T follicular helper cell (primary cell): ENCODE measurements around the gene DIP2C.
"Not testable (repeated sequence)": the region's sequence is repeated elsewhere in the genome, so short reads cannot be mapped to it uniquely, and the experiment has no call there.

Experiments
- DNase-seq: peaks from one replicate; pipeline ENCODE4 v3.0.0-alpha.2; 2020; ENCODE audit warnings: low read depth

The DIP2C gene

DNA sequence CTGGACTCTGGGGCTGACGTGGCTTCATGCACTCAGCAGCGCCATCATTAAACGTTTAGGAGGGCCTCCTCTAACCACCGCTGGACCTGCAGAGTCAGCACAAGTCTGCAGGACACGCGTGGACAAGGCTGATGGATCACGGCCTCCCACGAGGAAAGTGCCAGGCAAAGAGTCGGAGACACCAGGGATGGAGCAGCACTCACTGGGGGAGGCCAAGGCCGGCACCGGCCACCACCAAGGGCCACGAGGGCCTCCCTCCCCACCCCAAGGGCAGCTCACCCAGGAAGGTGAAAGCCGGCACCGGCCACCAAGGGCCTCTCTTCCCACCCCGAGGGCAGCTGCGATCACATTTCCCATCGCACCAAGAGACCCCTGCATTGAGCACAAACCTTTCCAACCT lies 91.5 kb downstream of the DIP2C start:
- no peak for DNase-seq

DNA sequence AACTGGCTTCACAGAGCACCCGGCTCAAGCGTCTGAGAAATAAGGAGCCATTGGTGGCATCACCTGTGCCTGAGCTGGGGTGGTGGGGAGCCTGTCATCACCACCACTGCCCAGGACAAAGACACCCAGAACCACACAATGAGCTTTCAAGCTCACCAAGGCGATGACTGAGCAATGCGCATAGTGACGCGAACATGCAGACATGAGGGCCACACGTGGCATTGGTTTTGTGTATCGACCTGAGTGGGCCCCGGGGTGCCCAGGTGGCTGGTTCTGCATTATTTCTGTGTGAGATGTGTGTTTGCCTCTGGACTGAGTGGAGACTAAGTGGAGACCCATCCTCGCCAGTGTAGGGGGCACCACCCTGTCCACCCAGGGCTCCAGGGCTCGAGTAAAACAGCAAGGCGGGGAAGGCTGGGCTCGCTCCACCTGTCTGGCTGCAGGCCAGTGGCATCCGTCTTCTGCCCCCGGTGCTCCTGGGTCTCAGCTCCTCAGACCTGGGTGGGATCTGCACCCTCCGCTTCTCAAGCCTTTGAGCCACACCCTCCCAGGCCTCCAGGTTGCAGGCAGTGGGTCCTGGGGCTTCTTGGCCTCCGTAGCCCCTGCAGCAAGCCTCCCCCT lies 92.6 kb downstream of the DIP2C start:
- no peak for DNase-seq

DNA sequence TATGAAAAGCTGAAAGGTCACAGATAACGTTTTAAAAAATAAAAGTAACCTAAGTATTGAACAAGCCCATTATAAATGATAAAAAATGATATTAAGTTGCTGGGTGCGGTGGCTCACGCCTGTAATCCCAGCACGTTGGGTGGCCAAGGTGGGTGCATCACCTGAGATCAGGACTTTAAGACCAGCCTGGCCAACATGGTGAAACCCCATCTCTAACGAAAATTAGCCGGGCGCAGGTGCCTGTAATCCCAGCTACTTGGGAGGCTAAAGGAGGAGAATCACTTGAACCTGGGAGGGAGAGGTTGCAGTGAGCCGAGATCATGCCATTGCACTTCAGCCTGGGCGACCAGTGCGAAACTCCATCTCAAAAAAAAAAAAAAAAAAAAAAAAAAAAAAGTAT lies 93.3 kb downstream of the DIP2C start:
- DNase-seq = not testable (repeated sequence)

DNA sequence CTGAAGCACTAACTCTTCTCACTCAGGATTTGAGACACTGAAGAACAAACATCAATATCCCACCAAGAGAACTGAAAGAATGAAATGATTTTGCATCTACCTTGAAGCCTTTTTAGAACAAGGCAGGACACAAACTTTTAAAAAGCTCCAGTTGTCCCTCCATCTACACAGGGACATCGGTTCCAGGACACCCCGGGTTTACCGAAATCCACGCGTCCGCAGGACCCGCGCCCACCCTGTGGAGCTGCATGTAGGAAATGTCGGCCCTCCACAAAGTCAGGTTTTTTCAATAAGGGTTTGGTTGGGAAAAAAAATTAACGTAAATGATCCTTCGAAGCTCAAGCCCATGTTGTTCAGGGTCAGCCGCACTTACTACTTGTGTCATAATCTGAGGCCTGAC lies 94.0 kb downstream of the DIP2C start:
- DNase-seq = no peak

DNA sequence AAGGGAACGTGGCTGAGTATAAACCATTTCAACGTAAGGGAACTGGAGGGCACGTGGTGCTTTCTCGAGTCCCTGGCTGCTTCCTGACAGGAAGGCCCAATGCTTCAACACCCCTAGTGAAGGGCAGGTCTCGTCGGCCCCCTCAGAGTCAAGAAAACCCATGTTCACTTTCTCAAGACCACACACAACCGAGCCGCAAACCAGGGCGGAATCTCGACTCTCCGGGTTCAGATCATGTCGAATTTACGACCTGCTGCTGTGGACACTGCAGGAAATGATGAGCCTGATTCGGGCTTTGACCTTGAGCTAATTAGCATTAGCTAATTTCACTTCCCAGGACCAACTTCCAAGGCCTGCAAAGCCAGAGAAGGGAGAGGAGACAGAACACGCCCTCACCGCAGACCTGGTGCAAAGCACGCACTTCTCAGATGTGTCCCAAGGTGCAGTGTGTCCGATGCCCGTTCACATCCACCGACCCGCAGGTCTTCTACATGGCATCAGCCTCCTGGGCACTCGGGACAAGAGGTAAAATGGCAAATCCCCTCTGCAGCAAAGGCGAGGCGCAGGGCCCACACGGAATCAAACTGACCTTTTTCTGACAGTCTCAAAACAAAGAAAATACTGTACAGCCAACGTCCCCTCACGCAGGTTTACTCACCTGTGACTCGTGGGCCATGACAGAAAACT lies 94.7 kb downstream of the DIP2C start:
- no peak for DNase-seq

DNA sequence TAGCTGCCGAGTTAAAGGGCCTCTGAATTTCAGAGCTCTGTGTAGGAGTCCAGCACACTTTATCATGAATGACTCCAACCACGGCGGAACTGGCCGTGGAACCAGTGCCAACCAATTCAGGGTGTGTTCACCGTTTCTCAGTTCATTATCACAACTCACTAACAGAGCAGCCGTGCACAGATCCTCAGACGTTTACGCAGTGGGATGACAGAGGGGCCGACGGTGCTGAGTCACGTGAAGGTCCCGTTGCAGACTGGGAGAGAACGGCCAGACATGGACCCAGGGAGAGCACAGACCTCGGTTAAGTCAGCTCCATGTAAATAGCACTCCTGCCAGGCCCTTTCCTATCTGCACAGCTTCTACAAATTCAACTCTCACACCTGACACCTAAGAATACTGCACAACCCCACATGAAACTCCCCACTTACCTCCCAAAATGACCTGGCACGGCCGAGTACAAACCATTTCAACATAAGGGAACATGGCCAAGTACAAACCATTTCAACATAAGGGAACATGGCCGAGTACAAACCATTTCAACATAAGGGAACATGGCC lies 95.5 kb downstream of the DIP2C start:
- DNase-seq = no peak

DNA sequence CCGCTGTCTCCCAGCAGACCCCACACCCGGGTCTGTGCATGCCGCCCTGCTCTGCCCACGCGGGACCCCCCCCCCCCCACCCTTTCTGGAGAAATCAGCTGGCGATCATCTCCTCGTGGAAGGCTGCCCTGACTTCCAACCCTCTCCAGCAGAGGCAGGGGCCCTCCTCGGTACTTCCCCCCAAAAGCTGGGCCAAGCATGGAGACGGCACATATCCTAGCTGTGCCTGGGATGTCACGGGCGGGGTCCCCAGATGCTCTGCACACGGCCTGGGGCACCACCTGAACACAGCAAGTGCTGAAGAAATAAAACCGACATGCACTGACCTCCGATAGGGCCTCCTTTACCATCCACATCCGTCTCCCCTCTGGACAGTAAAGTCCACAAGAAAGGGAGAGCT lies 96.0 kb downstream of the DIP2C start:
- DNase-seq = no peak

DNA sequence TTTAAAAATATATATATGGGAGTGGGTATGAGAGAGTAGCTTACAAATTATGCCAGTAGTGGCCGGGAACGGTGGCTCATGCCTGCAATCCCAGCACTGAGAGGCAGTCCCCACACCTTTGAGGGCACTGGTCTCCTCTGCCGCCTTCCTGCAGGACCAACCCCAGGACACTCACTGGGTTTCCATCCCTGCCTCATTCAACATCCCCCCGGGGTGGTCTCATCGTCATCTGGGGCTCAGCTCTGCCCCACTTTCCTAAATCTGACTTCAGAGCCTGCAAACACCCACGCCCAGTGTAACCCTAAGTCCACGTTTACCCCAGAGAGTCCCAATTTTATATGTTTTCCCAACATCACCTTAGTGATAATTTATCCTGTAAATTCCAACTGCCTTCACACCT lies 96.5 kb downstream of the DIP2C start:
- DNase-seq = no peak

DNA sequence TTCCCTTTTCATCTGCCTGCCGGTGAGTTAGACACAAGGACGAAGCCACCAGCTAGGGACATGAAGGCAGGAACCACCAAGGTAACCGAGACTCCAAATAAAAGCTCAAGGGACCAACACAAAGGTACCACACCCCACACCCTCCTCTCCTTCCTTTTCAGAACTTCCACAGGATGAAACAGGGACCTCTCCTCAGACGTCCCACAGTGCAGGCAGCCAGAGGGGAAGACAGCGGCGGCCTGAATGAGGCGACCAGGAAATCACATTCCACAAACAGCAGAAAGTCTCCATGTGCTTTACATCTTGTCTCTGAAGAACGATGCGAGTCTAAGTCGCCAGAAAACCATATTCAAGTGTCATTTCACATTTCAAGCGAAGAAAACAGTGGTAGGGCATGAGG lies 97.8 kb downstream of the DIP2C start:
- no peak for DNase-seq

DNA sequence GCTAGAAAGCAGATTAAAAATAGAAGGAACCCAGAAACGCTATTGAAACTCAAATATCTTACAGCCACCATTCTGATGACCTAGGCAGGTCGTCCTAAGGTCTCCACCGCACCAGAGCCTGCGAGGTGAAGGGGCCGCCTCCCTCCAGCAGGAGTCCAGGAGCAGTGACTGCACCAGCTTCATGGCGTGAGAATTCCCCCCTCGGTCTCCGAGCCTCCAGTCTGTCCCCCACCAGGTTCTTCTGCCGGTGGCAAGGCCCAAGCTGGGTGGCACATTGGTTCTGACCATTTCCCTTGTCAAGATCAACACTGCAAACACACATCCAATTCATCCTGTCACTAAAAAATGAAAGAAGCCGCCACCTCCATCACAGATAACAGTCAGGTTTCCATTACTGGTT lies 98.7 kb downstream of the DIP2C start:
- DNase-seq = no peak

DNA sequence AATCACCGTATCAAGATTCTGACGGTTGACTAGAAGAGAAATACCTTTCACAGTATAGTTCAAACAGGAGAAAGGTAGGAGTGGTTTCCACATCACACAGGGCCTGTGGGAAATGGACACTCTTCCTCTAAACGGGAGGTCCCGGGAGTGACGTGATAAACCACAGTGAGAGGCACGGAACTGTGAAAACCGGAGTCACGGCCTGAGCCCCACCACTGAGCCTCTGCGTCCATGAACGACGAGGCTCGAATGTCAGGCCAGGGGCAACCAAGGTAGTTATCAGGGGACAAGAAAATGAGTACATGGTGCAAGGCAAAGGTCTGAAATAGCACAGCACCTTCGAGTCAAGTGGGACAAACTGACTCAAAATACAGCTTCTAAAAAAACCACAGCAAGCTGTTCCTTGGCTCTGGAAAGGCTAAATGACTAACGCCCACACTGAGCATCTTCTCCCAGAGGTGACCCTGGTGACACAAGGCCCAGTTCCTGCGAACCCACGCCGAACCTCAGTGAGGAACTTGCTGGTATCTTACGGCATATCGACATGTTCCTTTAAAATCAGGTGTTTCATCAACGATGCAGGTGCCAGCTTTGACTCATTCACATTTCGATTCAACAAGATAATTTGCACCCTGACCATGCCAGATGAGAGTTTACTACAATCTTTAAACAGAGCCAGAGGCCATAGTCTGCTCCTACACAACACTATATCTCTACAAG lies 99.3 kb downstream of the DIP2C start:
- no peak for DNase-seq

DNA sequence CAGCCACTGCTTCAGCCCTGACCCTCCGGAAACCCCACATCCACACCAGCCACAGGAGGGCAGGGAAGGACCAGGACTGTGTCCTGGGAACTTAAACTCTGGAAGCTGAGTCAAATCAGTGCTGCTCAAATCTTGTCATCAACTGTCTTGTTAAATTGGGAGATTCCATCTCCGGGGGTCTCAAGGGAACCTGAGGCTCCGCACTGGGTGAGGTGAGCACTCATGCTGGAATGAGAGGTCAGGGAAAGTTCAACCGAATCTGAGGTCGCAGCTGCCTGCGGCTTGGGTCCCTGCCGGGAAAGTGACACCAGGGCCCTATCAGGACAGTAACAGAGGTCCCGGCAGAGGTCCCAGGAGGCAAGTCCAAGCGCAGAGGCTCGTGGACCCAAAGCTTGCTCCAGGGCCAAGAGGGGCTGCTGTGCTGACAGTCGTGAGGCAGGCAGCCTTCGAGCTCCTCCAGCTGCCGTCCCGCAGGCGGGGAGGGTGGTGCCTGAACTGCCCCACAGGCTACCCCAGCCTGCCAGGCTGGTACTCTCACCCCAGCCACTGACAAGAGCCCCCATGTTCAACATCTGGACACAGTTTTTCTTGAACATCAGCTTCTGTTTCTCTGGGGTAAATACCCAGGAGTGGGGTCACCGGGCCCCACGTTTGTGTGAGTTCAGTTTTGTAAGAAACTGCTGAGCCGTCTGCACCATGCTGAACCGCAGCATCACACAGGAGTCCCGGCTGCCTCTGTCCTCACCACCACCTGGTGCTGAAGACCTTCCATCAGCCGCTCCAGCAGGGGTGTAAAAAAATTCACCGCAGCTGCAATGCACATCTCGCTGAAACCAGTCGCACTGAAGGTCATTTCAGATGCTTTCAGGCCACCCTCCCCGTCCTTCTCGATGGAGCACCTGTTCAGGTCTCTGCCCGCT lies 101.0 kb downstream of the DIP2C start:
- DNase-seq = no peak

DNA sequence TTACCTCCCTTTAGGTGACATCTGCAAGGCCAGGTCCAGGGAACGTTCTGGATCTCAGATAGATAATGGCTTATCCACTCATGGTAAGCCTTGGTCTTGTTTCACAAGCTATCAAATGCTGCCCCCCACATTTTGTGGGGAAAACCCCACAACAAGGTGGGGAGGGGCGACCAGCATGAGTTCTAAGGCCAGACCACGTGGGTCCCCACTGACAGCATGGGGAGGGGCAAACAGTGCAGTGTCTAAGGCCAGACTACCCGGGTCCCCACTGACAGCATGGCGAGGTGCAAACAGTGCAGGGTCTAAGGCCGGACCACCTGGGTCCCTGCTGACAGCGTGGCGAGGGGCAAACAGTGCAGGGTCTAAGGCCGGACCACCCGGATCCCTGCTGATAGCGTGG lies 102.8 kb downstream of the DIP2C start:
- DNase-seq = no peak

DNA sequence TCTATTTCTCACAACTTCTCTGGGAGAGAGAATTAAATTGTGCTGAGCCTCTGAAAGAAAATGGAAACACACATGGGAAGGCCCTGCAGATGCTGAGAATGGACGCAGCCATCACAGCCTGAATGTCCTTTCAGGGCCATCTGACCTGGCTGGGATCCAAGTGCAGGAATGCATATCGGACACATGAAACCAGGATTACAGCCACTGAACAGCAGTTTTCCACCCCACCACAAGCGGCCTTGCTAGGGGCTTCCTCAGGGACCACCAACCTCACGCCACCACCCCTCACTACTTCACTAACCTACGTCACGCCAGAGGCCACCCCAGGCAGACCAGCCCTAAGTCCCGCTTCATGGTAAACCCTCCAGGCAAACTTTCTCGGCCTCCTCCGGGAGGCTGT lies 103.3 kb downstream of the DIP2C start:
- DNase-seq = no peak

DNA sequence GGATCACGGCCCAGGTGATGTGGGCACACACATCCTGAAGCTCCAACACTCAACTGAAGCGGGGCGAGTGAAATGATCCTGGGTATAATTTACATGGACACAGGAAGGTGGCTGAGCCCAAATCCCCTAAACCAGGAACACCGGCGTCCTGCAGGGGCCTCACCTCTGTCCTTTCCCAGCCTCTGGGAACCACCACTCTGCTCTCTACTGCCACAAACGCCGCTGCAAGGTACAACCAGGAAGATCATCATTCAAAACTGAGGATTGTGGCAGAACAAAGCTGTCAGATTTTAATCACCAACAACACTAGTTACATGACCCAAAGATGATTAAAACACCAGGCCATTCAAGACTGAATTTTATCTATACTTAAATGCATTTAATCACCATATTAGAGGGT lies 104.0 kb downstream of the DIP2C start:
- no peak for DNase-seq

DNA sequence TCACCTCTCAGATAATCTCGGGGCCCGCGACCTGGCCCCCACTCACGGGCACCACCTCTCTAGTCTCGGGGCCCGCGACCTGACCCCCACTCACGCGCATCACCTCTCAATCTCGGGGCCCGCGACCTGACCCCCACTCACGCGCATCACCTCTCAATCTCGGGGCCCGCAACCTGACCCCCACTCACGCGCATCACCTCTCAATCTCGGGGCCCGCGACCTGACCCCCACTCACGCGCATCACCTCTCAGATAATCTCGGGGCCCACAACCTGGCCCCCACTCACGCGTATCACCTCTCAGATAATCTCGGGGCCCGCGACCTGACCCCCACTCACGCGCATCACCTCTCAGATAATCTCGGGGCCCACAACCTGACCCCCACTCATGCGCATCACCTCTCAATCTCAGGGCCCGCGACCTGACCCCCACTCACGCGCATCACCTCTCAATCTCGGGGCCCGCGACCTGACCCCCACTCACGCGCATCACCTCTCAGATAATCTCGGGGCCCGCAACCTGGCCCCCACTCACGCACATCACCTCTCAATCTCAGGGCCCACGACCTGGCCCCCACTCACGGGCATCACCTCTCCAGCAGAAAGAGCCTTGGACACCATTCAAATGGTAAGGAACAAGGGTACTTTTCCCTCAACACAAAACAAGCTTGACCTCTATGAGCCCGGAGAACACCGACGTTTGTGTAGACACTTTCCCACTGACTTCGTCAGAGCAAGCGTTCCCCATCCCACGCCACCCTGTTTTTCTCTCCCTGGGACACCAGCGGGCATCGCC lies 104.8 kb downstream of the DIP2C start:
- not testable (repeated sequence) for DNase-seq

DNA sequence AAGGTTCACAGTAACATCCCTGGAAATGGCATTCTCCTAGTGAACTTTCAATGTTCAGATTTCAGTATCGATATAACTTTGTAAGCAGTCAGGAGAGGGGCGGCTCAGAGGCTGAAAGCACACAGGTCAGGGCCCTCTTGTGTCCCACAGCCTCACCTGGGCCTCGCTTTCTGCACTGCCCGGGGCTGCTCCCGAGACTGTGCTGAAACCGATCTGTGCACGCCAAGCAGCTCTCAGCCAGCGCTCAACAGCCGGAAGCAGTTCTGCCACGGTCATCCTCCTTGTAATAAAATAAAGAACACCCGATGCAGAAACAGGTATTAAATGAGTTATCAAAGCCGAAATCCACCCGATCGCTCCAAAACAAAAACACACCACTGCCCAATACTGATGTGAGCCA lies 106.0 kb downstream of the DIP2C start:
- no peak for DNase-seq

DNA sequence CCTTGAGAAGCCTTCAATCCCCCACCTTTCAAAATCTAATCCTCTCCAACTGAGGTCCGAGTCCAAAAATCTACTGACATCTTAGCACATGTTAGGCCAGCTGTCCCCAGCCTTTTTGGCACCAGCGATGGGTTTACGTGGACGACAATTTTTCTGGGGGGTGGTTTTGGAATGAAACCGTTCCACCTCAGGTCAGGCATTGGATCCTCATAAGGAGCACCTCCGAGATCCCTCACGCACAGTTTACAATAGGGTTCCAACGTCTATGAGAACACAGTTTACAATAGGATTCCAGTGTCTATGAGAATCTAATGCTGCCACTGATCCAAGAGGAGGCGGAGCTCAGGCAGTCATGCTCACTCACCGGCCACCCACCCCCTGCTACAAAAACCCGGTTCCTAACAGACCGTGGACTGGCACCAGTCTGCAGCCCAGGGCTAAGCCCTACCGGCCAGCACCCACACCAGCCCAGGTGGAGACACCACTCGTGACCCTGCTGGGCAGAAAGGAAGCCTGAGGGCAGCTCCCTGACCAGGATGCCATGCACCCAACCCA lies 107.6 kb downstream of the DIP2C start:
- DNase-seq = no peak

DNA sequence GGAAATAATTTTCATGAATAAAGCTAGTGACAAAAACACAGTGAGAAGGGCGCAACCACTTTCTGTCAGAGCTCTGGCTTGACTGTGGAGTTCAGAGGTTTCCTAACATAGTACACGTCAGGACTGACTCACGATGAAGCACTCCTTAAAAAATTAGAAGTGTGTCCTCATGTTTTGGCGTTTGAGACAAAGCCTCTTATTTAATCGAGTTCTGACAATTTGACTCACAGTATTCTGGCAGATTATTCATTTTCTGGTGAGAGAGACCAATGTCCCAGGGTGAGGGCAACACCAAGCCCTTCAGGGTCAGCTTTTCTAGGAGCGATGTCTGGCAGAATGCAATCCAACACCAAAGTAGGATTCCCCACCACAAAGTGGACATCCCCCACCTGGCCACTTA lies 108.7 kb downstream of the DIP2C start:
- DNase-seq = no peak

DNA sequence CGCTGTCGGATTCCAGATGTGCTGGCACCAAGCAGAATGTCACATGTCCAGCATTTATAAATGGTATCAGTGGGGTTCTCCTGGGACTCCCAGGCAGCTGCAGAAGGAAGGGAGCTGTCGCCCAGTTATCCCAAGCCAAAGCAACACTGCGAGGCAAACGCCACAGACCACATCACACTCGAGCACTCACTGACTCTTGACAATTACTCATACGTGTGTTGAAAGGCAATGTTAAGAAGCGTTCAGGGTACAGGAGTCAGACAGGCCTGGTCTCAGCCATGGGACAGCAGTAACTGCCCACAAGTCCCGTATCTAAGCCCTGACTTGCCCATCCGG lies 113.4 kb downstream of the DIP2C start:
- no peak for DNase-seq
